ENCODE measurements around the gene ABI3. TPM values are rescaled to one million over a fixed set of nuclear protein-coding genes. Genes with fewer than 3 reads are reported as not detected.

ABI3 gene
- total RNA-seq, 4 donors from 2014 or later, result 1.5 to 8.8 (median 4.2) TPM

DNA sequence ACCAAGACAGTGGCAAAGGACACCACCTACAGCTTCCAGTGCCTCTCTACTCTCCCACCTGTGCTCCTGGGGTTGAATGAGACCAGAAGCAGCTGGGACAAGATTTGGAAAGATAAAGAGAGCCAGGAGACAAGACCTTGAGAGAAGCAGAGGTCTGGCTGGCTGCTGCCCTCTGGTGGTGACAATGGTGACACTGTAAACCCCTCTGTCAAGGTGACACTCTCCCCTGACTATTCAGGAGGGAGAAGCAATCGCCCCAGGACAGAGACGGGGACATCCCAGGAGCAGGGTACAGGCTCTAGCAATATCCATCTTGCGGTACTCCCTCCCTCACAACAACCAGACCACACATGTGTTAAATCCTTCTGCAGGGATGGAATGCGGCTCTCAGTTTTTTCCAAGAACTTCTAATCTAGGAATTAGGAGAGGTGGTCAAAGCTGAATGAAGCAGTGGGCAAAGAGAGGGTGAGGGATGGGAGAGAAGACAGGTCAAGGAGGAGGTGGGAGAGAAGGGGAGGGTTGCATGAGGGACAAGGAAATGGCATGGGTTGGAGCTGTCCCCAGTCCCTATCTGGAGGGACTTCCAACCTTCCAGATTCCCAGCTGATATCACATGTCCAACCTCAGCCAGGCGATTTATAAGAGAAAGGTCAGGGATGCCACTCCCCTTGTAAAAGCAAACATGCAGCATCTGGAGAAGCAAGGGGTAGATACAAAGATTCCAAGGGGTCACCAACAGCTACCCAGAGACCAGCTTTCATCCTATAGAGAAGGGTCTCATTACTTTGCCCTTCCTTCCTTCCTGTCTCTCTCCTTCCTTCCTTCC is 17.1 kb downstream of the ABI3 start:
- DNase-seq, result no peak
- WGBS, 2 donors, result 17 to 19% methylated on average over 4 to 5 of the region's 5 CpGs
- Histone ChIP-seq H3K4me1 (peaks cover 13 to 51% (median 24%) of the 10 kb centered on the region in 3 donors), H3K27me3 (peaks cover 7 to 95% (median 14%) of the 10 kb centered on the region in 4 donors), H3K4me3 (no peak overlapping the region), H3K36me3 (no peaks in the 10 kb centered on the region), H3K9me3 (no peaks in the 10 kb centered on the region), H3K27ac (no peak overlapping the region)
- intact Hi-C loops (cut with DNase I), result no loop called here
- TF ChIP-seq, protein P1, sequence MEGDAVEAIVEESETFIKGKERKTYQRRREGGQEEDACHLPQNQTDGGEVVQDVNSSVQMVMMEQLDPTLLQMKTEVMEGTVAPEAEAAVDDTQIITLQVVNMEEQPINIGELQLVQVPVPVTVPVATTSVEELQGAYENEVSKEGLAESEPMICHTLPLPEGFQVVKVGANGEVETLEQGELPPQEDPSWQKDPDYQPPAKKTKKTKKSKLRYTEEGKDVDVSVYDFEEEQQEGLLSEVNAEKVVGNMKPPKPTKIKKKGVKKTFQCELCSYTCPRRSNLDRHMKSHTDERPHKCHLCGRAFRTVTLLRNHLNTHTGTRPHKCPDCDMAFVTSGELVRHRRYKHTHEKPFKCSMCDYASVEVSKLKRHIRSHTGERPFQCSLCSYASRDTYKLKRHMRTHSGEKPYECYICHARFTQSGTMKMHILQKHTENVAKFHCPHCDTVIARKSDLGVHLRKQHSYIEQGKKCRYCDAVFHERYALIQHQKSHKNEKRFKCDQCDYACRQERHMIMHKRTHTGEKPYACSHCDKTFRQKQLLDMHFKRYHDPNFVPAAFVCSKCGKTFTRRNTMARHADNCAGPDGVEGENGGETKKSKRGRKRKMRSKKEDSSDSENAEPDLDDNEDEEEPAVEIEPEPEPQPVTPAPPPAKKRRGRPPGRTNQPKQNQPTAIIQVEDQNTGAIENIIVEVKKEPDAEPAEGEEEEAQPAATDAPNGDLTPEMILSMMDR (IDR thresholded peaks at IDR 0.05), result peak; percentile 68 to 90 (median 76)
- no peak for TF ChIP-seq POLR2A (IDR thresholded peaks at IDR 0.05)

DNA sequence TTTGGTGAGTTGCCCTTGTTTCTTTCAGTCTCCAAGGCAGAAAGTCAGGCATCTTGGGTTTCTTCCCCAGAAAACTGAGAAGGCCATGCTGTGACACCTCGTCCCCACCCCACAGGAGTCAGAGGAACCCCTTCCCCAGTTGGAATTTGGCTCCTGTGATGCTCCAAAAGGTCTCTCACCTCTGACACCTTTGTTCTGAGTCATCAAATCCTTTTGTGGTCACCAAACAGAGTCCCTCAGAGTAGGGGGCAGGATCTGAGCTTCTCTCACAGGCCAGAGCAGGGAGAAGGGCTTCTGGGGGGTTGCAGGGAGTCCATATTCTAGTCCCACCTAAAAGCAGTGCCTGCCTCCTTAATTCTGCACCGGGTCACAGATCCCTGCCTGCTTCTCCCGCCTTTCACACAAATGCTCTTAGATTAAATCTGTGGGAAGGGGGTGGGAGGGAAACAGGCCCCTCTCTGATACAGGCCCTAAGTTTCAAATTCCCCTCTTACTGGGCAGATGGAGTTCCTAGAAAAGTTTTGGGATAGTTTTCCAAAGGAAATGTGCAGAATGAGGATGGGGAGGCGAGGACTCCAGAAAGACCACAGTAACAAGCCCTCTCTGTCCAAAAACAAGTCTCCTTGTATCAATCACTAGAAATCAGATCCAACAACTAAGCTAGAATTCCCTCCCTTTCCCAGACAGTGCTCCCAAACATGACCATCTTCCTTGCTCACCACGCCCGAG is 18.7 kb downstream of the ABI3 start:
- no peaks in the 10 kb centered on the region for H3K9me3 ChIP-seq
- H3K36me3 ChIP-seq, result no peaks in the 10 kb centered on the region
- 62 to 65% methylated on average over 6 of the region's 6 CpGs for WGBS, 2 donors
- H3K27me3 ChIP-seq, result peaks cover under 1 to 79% (median 10%) of the 10 kb centered on the region in 4 donors
- no peak overlapping the region for H3K4me3 ChIP-seq
- no peak for TF ChIP-seq POLR2A (IDR thresholded peaks at IDR 0.05)
- TF ChIP-seq, protein P1 (IDR thresholded peaks at IDR 0.05), result no peak
- H3K4me1 ChIP-seq, result peaks cover 9 to 38% (median 17%) of the 10 kb centered on the region in 3 donors
- intact Hi-C loops (cut with DNase I), result no loop called here
- no peak overlapping the region for H3K27ac ChIP-seq
- no peak for DNase-seq

DNA sequence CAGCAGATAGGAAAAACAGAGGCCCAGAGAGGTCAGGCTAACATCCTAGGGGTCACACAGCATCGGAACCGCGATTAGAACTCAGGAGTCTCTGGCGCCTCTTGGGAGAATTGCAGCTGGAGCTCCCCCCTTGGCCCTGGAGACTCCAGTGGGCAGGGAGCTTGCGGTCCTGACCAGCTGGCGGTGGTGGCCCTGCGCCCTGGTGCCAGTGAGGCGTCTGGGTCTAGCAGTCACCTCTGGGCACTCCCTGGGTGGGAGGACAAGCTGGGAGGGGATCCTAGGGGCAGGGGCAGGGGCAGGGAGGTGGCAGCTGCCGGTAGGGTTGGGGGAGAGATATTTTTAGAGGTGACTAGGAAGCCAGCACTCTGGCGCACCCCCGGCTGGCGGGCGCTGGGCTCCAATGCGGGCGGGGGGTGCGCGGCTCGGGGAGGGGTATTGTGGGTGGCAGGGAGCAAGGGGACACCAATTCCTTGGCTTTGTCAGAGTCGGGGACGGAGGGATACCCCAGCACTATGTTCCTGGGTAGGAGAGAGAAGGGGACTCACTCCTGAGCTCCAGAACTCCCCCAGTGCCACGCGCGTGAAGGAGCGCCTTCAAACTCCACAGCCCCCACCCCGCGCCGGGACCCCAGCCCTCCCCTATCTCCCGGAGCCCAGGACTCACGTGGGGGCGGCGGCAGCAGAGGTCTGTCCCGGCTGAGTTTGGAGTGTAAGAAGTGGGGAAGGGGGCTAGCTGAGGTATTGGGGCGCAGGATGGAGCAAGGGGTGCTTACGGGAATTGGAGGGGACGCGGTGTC is 19.5 kb downstream of the ABI3 start:
- intact Hi-C loops (cut with DNase I), result no loop called here
- peaks cover 0 to 71% (median 5%) of the 10 kb centered on the region in 4 donors for H3K27me3 ChIP-seq

DNA sequence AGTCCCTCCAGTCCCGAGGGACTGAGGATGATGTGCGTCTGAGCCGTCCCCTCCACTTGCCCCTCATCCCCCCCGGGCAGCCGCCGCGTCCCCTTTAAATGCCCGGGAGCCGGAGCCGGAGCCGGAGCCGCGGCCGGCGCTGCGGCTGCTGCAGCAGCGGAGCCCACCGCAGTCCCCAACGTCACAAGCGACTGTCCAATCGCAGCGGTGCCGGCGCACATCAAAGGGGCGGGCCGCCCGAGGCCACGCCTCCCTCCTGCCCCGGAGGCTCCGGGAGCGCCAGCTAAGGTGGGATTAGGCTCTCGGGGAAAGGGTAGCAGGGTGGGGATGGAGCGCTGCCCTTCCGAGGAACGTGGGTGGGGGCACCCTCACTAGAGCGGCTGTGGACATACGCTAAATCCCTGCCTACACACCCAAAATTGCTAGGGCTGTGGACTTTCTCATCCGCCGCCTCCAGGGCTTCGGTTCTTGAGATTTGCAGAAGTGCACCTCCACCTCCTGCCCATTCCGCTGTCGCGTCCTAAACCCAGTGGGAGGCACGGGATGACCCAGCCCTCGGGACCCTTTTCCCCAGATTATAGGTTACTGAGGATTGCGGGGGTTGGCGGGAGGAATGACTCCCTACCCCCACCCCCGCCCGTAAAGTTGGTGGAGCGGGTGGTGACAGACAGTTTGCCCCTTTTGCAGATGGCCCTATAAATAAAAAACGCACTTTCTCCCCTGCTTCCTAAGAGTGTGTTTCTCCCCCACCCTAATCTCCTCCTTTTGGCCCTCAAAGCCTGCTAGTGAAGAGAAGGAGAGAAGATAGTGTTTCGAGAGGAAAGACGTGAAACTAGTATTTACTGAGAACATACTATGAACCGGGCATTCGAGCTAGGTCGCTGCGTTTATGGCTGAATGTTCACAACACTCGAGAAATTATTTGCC is 20.4 kb downstream of the ABI3 start, which contains the start of gene PHOSPHO1:
Gene PHOSPHO1, minus strand, starts transcription at position 152 of the 927 bp plus-strand sequence. CDS start 4,096 bp downstream, outside the sequence.
- no peak for DNase-seq
- peaks cover 0 to 62% (median 3%) of the 10 kb centered on the region in 4 donors for H3K27me3 ChIP-seq
- no peaks in the 10 kb centered on the region for H3K9me3 ChIP-seq

More for the DNA sequence above, 19.5 kb downstream of the ABI3 start:
- Histone ChIP-seq H3K4me1 (peaks cover 9 to 31% (median 11%) of the 10 kb centered on the region in 3 donors), H3K4me3 (peak overlapping the region; percentile 38 to 69 (median 50)), H3K36me3 (no peaks in the 10 kb centered on the region), H3K9me3 (no peaks in the 10 kb centered on the region), H3K27ac (peak overlapping the region in 3 of 4 donors; percentile 20 to 39 (median 26))
- TF ChIP-seq, protein P1 (IDR thresholded peaks at IDR 0.05), result no peak
- no peak for TF ChIP-seq POLR2A (IDR thresholded peaks at IDR 0.05)
- DNase-seq, result no peak
- WGBS, 2 donors, result 15 to 47% methylated on average over 6 to 19 of the region's 36 CpGs

More for the DNA sequence above, 20.4 kb downstream of the ABI3 start, which contains the start of gene PHOSPHO1:
- Histone ChIP-seq H3K27ac (peak within 1 kb of the TSS; percentile 20 to 39 (median 31)), H3K36me3 (no peaks in the 10 kb centered on the region), H3K4me3 (peak within 1 kb of the TSS; percentile 38 to 69 (median 50)), H3K4me1 (peaks cover 9 to 28% (median 11%) of the 10 kb centered on the region in 3 donors)
- TF ChIP-seq, protein P1 (IDR thresholded peaks at IDR 0.05), result no peak
- TF ChIP-seq POLR2A (IDR thresholded peaks at IDR 0.05), result peak in 1 of 4 donors; percentile 34
- intact Hi-C loops (cut with DNase I), result no loop called here
- 3 to 8% methylated on average over 15 to 25 of the region's 58 CpGs for whole genome bisulfite sequencing, 2 donors

All from esophagus squamous epithelium (tissue), 5 donors.